Amygdala (tissue), 56 donors: ENCODE results near the gene DEF6.
"Not testable (repeated sequence)": the region's sequence is repeated elsewhere in the genome, so short reads cannot be mapped to it uniquely, and the experiment has no call there.

Source experiments
- DNase-seq, 56 donors: peaks; one replicate each; lab custom pipeline; 2025; lab: John Stamatoyannopoulos, UW

Gene DEF6

DNA sequence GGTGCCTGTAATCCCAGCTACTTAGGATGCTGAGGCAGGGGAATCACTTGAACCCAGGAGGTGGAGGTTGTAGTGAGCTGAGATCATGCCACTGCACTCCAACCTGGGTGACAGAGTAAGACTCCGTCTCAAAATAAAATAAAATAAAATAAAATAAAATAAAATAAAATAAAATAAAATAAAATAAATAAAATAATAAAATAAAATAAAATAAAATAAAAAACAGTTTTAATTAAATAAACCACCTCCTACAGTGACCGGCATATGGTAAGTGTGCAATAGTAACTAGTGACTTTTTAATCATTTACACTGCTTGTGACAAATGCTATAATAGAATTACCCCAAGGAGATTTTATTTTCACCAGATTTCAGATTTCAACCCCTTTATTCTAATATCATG, 10.9 kb downstream of the DEF6 start:
- not testable (repeated sequence) for DNase-seq

GRCh38 chr6:35309611-35310264, 12.1 kb downstream of the DEF6 start:
- no peak for DNase-seq

GRCh38 chr6:35310265-35310831, 12.7 kb downstream of the DEF6 start:
- DNase-seq = no peak

GRCh38 chr6:35311390-35312075, 13.9 kb downstream of the DEF6 start:
- no peak for DNase-seq

- DNase-seq = no peak
These were observed 14.6 kb downstream of the DEF6 start for GRCh38 chr6:35312076-35312800.

GRCh38 chr6:35312807-35313206, 15.2 kb downstream of the DEF6 start:
- no peak for DNase-seq

- DNase-seq = no peak
These were observed 20.0 kb downstream of the DEF6 start for GRCh38 chr6:35317483-35318195.

DNA sequence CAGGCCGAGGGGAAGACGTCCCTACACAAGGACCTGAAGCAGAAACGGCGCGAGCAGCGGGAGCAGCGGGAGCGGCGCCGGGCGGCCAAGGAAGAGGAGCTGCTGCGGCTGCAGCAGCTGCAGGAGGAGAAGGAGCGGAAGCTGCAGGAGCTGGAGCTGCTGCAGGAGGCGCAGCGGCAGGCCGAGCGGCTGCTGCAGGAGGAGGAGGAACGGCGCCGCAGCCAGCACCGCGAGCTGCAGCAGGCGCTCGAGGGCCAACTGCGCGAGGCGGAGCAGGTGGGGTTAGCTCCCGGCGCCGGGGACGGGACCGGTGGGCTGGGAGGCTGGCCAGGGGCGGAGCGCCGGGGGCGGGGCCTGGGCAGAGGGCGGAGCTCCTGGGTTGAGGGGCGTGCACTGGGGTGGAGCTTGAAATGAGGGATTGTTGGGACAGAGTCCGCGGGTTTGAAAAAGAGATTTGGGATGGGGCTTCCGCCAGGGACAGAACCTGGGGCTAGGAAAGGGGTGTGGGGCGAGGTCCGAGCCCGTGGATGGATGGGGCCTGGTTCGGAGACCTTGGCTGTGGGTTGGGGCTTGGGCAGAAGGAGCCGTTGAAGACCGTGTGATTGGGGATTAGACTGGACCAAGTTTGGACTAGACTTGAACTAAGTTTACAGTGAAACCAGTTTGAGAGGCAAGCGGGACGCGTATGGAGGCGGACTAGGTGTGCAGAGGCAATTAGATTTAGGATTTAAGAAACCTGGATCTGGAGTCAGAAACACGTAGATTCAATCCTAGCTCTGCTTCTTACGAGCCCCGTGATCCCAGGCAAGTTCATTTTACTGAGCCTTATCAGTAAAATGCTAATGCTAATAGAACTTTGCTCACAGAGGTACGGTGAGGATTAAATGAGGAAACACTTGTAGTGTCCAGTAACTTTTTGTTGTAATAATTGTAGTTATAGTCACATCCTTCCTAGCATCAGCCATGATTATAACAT, 20.9 kb downstream of the DEF6 start:
- peak in 46 of 56 donors; percentile 21 to 84 (median 68) for DNase-seq

DNA sequence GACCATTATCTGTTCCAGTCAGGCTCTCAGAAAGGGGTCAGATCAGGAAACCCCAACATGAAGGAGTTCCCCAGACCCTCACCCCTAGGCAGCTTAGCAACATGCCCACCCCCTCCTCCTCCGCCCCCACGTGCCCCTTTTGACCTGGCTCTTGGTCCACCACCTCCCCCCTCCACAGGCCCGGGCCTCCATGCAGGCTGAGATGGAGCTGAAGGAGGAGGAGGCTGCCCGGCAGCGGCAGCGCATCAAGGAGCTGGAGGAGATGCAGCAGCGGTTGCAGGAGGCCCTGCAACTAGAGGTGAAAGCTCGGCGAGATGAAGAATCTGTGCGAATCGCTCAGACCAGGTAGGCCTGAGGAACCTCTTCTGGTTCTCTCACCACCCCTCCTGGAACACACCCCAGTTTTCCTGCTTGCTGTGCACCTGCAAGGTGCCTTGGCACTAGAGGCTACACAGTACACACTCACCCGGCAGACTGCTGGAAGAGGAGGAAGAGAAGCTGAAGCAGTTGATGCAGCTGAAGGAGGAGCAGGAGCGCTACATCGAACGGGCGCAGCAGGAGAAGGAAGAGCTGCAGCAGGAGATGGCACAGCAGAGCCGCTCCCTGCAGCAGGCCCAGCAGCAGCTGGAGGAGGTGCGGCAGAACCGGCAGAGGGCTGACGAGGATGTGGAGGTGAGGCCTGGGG, 21.9 kb downstream of the DEF6 start:
- no peak for DNase-seq

DNA sequence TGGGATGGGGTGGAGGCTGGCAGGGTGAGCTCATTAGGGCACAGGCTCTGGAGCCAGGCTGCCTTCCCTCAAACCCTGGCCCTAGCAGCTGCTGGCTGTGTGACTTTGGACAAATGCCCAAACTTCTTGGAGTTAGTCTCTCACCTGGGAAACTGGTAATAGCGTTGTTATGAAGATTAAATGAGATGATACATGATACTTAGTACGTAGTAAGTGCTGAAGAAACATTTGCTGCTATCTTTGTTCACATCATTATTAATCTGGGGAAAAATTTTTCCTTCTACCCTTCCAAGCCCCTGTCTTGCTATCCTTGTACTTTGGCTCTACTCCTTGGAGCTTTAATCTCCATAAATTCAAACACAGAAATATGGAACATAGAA, 22.4 kb downstream of the DEF6 start:
- no peak for DNase-seq

GRCh38 chr6:35321091-35321490, 23.5 kb downstream of the DEF6 start:
- no peak for DNase-seq

GRCh38 chr6:35327349-35328027, 29.9 kb downstream of the DEF6 start:
- peak in 20 of 56 donors; percentile 6 to 38 (median 19) for DNase-seq

GRCh38 chr6:35328108-35328723, 30.6 kb downstream of the DEF6 start:
- DNase-seq = no peak

DNA sequence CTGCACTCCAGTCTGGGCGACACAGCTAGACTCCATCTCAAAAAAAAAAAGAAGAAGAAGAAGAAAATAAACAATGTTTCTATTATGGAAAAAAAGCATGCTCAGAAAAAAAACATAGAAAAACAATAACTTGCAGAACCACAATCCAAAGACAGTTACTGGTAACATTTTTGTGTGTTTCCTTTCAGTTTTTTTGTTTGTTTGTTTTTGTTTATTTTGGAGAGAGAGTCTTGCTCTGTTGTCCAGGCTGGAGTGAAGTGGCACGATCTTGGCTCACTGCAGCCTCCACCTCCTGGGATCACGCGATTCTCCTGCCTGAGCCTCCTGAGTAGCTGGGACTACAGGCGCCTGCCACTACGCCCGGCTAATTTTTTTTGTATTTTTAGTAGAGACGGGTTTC, 31.3 kb downstream of the DEF6 start:
- not testable (repeated sequence) for DNase-seq

GRCh38 chr6:35330541-35331119, 33.0 kb downstream of the DEF6 start:
- DNase-seq = no peak

GRCh38 chr6:35332074-35332887, 34.7 kb downstream of the DEF6 start:
- not testable (repeated sequence) for DNase-seq

DNA sequence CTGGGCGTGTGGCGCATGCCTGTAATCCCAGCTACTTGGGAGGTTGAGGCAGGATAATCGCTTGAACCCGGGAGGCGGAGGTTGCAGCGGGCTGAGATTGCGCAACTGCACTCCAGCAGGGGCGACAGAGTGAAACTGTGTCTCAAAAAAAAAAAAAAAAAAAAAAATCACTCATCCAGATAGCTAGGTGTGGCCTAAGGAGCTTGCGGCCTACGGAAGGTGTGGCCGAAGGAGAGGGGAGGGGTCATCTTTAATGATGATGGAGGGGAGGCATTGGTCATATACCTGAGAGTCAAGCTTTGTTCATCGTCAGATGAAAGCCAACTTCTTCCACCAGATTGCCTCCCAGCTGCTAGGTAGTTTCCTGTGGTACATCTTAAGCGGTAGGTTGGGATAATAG, 43.9 kb downstream of the DEF6 start:
- no peak for DNase-seq
